DND-41 (cell line): ENCODE results near the gene DEPP1.

Experiments used
- ATAC-seq: fragments of 200-7000 bp; cut with Tn5 transposase; 3 replicates; pipeline ENCODE4 v1.9.1; 2021; ENCODE audit warnings: low read depth; ENCODE audit not compliant: insufficient read depth
- DNase-seq: peaks from one replicate; pipeline ENCODE4 v3.0.0-alpha.2; 2020
- H2AFZ ChIP-seq: 2 replicates; pipeline ENCODE4 v1.6.0; 2012; ENCODE audit warnings: low read depth, low read length
- H3K27ac ChIP-seq: 2 replicates; pipeline ENCODE4 v1.5.1; 2012; ENCODE audit warnings: low read length, inconsistent platforms
- H3K27me3 ChIP-seq: fragments of 200-600 bp; sonication (generic); 2 replicates; pipeline ENCODE4 v1.6.0; 2012; ENCODE audit warnings: low read length, mild to moderate bottlenecking, inconsistent platforms; ENCODE audit not compliant: insufficient read depth, poor library complexity
- H3K36me3 ChIP-seq: 2 replicates; pipeline ENCODE4 v1.5.1; 2012; ENCODE audit warnings: low read length, inconsistent platforms; ENCODE audit not compliant: insufficient read depth
- H3K4me1 ChIP-seq: 2 replicates; pipeline ENCODE4 v1.5.1; 2012; ENCODE audit warnings: mild to moderate bottlenecking, low read length; ENCODE audit not compliant: insufficient read depth
- H3K4me2 ChIP-seq: 2 replicates; pipeline ENCODE4 v1.6.0; 2012; ENCODE audit warnings: mild to moderate bottlenecking, moderate library complexity, low read length, inconsistent platforms; ENCODE audit not compliant: insufficient read depth
- H3K4me3 ChIP-seq, 2 experiments: fragments of 200-600 bp in 1 of 2; shearing (Covaris generic) in 1 of 2; 2 replicates each; pipeline ENCODE4 v1.5.1; 2012 to 2016; ENCODE audit warnings: inconsistent platforms in 2 of 2, low read length in 2 of 2, mild to moderate bottlenecking in 2 of 2, low read depth in 1 of 2, moderate library complexity in 1 of 2
- H3K79me2 ChIP-seq: 2 replicates; pipeline ENCODE4 v1.6.0; 2012; ENCODE audit warnings: low read length, inconsistent platforms; ENCODE audit not compliant: insufficient read depth
- H3K9ac ChIP-seq: 2 replicates; pipeline ENCODE4 v1.6.0; 2012; ENCODE audit warnings: low read depth, mild to moderate bottlenecking, inconsistent platforms, low read length, moderate library complexity
- H3K9me3 ChIP-seq: 2 replicates; pipeline ENCODE4 v1.5.1; 2012; ENCODE audit warnings: low read length, moderate library complexity, mild to moderate bottlenecking, inconsistent platforms; ENCODE audit not compliant: insufficient read depth, severe bottlenecking
- H4K20me1 ChIP-seq: 2 replicates; pipeline ENCODE4 v1.6.0; 2012; ENCODE audit warnings: low read length; ENCODE audit not compliant: insufficient read depth
- EZH2 ChIP-seq: IDR thresholded peaks from 3 replicates; pipeline ENCODE4 v1.6.1; 2012; ENCODE audit warnings: borderline replicate concordance, low read depth, mild to moderate bottlenecking, moderate library complexity, low read length, inconsistent platforms; ENCODE audit not compliant: severe bottlenecking
- TF ChIP-seq, protein P1 (sequence below): IDR thresholded peaks from 2 replicates; pipeline ENCODE4 v1.5.1; 2012; ENCODE audit warnings: borderline replicate concordance, low read length, moderate library complexity, mild to moderate bottlenecking; ENCODE audit not compliant: poor library complexity, severe bottlenecking; ENCODE audit errors: extremely low read depth

The DEPP1 gene

DNA sequence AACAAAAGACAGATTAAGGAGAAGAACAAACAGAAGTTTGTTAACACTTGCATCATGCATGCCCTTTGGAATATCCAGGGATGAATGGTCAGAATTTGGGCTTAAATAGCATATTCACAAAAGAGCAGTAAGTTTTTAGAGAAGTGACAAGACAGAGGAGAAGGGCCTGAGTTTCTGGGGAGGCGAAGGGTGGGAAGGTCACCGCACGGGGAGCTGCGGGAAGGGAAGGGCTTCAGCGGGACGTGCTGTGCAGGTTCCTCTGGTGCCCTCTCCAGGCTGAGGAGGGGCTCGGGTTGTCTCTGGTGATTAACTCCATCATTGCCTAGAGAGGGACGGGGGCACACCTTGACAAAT, 11.7 kb upstream of the DEPP1 start:
- TF ChIP-seq, protein P1, sequence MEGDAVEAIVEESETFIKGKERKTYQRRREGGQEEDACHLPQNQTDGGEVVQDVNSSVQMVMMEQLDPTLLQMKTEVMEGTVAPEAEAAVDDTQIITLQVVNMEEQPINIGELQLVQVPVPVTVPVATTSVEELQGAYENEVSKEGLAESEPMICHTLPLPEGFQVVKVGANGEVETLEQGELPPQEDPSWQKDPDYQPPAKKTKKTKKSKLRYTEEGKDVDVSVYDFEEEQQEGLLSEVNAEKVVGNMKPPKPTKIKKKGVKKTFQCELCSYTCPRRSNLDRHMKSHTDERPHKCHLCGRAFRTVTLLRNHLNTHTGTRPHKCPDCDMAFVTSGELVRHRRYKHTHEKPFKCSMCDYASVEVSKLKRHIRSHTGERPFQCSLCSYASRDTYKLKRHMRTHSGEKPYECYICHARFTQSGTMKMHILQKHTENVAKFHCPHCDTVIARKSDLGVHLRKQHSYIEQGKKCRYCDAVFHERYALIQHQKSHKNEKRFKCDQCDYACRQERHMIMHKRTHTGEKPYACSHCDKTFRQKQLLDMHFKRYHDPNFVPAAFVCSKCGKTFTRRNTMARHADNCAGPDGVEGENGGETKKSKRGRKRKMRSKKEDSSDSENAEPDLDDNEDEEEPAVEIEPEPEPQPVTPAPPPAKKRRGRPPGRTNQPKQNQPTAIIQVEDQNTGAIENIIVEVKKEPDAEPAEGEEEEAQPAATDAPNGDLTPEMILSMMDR = peak; percentile 17
- TF ChIP-seq EZH2 = no peak
- no peaks in the 10 kb centered on the region for H3K9me3 ChIP-seq
- H3K4me3 ChIP-seq = no peak overlapping the region
- H3K79me2 ChIP-seq = no peaks in the 10 kb centered on the region
- H3K36me3 ChIP-seq = no peaks in the 10 kb centered on the region
- DNase-seq (no peak), ATAC-seq (no peak)
- no peak overlapping the region for H3K4me2 ChIP-seq
- no peak overlapping the region for H3K27ac ChIP-seq
- no peaks in the 10 kb centered on the region for H3K27me3 ChIP-seq
- H2AFZ ChIP-seq = no peak overlapping the region
- H3K9ac ChIP-seq = no peak overlapping the region
- H3K4me1 ChIP-seq = peaks cover 17% of the 10 kb centered on the region
- H4K20me1 ChIP-seq = no peaks in the 10 kb centered on the region

DNA sequence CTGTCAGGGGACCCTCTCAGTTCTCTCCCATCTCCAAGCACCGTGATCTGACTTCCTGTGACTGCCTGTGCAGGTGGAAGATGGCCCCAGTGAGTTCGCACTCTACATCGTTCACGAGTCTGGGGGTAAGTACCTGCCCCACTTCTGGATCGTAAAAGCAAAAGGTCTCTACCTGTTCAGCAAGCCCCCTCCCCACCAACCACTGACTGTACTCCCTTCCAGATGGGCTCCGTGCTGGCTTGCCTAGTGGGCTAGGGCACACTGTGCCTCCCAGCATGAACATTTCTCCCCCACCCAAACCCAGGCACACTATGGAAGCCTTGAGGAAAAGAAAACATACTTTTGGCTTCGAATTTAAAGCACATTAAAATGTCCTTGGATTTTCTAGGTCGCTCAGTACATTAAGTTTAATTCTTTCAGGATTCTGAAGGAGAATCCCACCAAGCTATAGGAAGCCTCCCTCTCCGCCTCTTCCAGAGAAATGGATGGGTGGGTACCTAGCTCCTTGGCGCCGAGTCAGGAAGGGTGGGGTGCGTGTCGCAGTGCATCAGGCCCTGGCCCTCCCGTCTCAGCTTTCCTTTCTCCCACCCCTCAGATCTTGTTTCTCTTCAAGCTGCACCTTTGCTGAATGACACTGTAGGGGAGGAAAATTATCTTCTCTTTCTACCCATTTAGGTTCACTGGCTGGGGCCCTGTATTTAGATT, 11.1 kb upstream of the DEPP1 start:
- H3K4me3 ChIP-seq = no peak overlapping the region
- H3K27me3 ChIP-seq = no peaks in the 10 kb centered on the region
- TF ChIP-seq, protein P1 = no peak
- no peak for TF ChIP-seq EZH2
- no peak overlapping the region for H2AFZ ChIP-seq
- H3K36me3 ChIP-seq = no peaks in the 10 kb centered on the region
- no peak overlapping the region for H3K27ac ChIP-seq
- peaks cover 11% of the 10 kb centered on the region for H3K4me1 ChIP-seq
- H3K4me2 ChIP-seq = no peak overlapping the region
- DNase-seq (no peak), ATAC-seq (no peak)
- no peaks in the 10 kb centered on the region for H4K20me1 ChIP-seq
- H3K9ac ChIP-seq = no peak overlapping the region
- no peaks in the 10 kb centered on the region for H3K79me2 ChIP-seq
- no peaks in the 10 kb centered on the region for H3K9me3 ChIP-seq

DNA sequence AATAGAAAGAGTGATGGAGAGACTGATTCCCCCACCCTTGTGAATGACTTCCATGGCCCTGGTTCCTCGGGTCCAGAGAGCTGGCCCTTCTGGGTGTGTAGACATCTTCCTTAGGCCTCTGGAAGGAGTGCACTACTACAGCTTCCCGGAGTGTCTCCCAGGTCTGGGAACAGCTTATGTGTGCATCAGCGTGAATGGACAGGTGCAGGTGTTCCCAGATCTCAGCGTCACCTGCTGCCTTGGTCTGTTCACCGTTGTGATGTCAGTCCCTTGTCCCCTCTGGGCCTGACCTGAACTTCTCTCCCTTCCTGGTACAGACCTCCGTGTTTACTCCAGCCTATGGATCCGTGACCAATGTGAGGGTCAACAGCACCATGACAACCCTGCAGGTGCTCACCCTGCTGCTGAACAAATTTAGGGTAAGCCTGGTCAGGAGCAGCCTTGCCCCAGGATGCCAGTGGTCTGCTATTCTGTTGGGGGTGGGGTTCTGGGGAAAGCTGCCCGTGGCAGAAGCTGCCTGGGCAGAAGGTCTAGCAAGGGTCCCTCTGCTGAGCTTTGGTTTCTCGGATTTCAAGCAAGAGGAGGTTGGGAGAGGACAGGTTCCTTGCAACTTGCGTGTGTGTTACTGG, 10.5 kb upstream of the DEPP1 start:
- no peaks in the 10 kb centered on the region for H3K9me3 ChIP-seq
- H3K4me3 ChIP-seq = no peak overlapping the region
- H3K79me2 ChIP-seq = no peaks in the 10 kb centered on the region
- ATAC-seq (no peak), DNase-seq (no peak)
- H3K4me2 ChIP-seq = no peak overlapping the region
- TF ChIP-seq, protein P1 = no peak
- no peak for TF ChIP-seq EZH2
- peaks cover 4% of the 10 kb centered on the region for H3K4me1 ChIP-seq
- no peak overlapping the region for H3K27ac ChIP-seq
- no peaks in the 10 kb centered on the region for H4K20me1 ChIP-seq
- H2AFZ ChIP-seq = no peak overlapping the region
- H3K9ac ChIP-seq = no peak overlapping the region
- H3K36me3 ChIP-seq = no peaks in the 10 kb centered on the region
- H3K27me3 ChIP-seq = no peaks in the 10 kb centered on the region
